Activated T-cell treated with anti-CD3 and anti-CD28 coated beads, Interleukin-2, amount 50 U/mL, for 24 hours (primary cell): ENCODE measurements around the gene ADCY2.

Source experiments
- DNase-seq: peaks from one replicate; pipeline ENCODE4 v3.0.0-alpha.2; 2020
- H3K27ac Mint-ChIP-seq: 2 replicates; pipeline ENCODE4 v1.8.0; 2020; ENCODE audit warnings: mild to moderate bottlenecking, mixed read lengths
- H3K27me3 Mint-ChIP-seq: 2 replicates; pipeline ENCODE4 v1.8.0; 2020; ENCODE audit warnings: mixed read lengths
- H3K36me3 Mint-ChIP-seq: 2 replicates; pipeline ENCODE4 v1.8.0; 2020; ENCODE audit warnings: low read depth, mixed read lengths
- H3K4me1 Mint-ChIP-seq: 2 replicates; pipeline ENCODE4 v1.8.0; 2020; ENCODE audit warnings: low read depth, mixed read lengths
- H3K4me3 Mint-ChIP-seq: 2 replicates; pipeline ENCODE4 v1.8.0; 2020; ENCODE audit warnings: mild to moderate bottlenecking, moderate library complexity, mixed read lengths
- H3K9me3 Mint-ChIP-seq: 2 replicates; pipeline ENCODE4 v1.8.0; 2020; ENCODE audit warnings: mixed read lengths

The ADCY2 gene

DNA sequence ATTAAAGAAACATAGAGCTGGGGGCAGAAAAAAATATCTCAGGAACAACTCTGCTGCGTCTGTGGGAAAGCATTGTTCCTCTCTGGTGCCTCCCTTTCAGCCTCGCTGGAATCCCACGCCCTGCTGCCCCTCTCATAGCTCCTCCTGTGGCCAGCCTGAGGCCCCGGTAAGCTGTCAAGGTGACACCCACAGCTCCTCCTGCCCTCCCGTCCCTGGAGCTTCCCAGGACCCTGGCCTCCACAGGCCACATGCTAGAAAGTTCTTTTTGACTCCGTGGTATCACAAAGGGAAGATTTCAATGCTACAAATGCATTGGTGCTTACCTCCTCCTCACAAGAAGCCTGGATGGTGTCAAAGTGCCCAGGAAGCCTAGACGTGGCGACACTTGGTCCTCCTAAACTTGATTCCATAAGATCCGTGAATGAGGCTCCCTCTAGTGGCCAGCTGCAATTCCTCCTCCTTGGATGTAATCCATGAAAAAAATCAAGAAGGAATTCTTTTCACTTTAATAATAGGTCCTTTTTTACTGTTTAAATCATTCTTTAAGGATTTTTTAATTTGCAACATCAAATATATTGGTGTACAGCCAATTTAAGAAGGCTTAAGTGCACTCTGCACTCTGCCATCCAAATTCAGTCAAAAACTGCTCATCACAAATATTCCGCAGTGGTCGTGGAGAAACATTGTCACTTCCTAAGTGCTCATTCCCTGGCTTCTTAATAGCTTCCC, 350.1 kb downstream of the ADCY2 start:
- Mint-ChIP-seq H3K27ac (no peak overlapping the region), H3K27me3 (peaks cover 12% of the 10 kb centered on the region), H3K4me3 (no peak overlapping the region), H3K4me1 (no peaks in the 10 kb centered on the region), H3K36me3 (no peaks in the 10 kb centered on the region), H3K9me3 (no peaks in the 10 kb centered on the region)
- peak; percentile 43 for DNase-seq

DNA sequence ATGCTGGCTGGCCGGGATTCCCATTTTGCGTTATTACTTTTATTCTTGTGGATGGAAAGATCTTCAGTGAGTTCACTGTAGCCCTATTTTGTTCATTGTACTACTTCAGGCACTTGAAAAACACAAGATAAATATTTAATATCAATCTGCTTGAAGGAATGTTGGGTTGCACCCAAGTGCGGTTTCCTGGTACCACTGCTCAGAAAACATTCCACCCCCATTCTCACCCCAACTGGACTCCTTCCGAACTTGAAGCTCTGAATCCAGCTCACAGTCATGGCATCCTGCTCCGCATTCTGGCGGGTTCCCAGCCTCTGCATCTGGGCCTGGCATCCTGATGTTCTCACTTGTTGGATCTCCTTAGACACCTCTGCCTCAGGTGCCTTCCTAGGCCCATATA, 351.8 kb downstream of the ADCY2 start:
- Mint-ChIP-seq H3K36me3 (no peaks in the 10 kb centered on the region), H3K9me3 (no peaks in the 10 kb centered on the region), H3K4me3 (no peak overlapping the region), H3K27ac (no peak overlapping the region), H3K27me3 (peaks cover 21% of the 10 kb centered on the region), H3K4me1 (no peaks in the 10 kb centered on the region)
- DNase-seq, result no peak

DNA sequence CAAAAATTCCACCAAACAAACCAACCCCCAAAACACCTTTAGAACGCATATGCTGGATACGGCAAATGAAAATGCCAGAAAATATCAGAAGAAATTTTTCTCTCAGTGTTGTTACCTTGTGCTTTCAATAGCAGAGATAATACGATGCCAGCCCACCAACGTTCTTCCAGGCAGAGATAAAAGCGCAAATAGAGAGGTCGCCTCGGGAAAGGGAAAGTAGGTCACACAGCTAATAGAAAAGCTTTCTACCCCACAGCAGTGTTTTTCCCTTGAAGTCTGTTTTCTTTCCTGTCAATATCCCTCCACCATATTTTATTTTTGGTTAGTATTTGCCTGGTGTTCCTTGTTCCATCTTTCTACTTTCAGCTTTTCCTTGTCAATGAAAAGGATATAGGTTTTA, 353.7 kb downstream of the ADCY2 start:
- peaks cover 32% of the 10 kb centered on the region for H3K27me3 Mint-ChIP-seq
- H3K27ac Mint-ChIP-seq, result no peak overlapping the region
- no peak for DNase-seq
- H3K9me3 Mint-ChIP-seq, result no peaks in the 10 kb centered on the region
- H3K4me1 Mint-ChIP-seq, result no peaks in the 10 kb centered on the region
- H3K36me3 Mint-ChIP-seq, result no peaks in the 10 kb centered on the region
- no peak overlapping the region for H3K4me3 Mint-ChIP-seq

DNA sequence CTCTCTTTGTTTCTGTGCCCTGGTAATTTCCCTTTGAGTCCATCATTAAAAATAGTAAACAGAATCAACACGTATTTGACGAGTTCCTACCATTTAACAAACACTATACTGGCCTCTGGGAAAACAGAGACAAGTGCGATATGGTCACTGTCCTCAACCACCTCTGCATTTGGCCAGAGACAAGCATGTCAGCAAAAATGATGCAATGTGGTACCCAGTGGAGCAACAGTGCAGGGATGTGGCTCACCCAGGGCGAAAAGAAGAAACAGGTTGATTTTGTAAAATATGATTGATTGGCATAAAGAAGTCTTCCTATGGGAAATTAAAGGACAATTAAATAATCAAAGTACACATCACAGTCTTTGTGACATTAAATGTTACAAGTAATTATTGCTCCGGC, 355.9 kb downstream of the ADCY2 start:
- Mint-ChIP-seq H3K4me1 (no peaks in the 10 kb centered on the region), H3K27ac (no peak overlapping the region), H3K4me3 (no peak overlapping the region), H3K36me3 (no peaks in the 10 kb centered on the region), H3K27me3 (peaks cover 47% of the 10 kb centered on the region), H3K9me3 (no peaks in the 10 kb centered on the region)
- no peak for DNase-seq

DNA sequence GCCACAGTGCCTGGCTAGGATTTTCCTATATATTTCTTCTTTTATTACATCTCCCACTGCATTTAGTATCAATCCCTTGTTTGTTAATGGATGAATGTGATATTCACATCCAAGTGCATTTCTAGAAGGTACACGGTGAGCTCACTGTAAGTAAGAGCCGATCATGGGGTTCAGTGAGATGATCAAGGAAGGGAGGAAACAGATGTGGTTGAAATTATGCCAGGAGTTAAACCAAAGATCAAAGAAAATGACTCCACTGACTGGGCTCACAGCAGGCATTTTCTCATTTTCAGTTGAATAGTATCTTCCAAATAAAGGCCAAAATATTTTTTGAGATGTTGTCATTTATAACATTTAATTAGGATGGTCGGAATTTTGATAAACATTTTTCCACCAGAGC, 357.2 kb downstream of the ADCY2 start:
- Mint-ChIP-seq H3K27me3 (peaks cover 49% of the 10 kb centered on the region), H3K27ac (no peak overlapping the region), H3K36me3 (no peaks in the 10 kb centered on the region), H3K4me1 (no peaks in the 10 kb centered on the region), H3K9me3 (no peaks in the 10 kb centered on the region), H3K4me3 (no peak overlapping the region)
- no peak for DNase-seq

GRCh38 chr5:7753596-7753995, 357.7 kb downstream of the ADCY2 start:
- Mint-ChIP-seq H3K4me3 (no peak overlapping the region), H3K27me3 (peaks cover 53% of the 10 kb centered on the region), H3K4me1 (no peaks in the 10 kb centered on the region)

DNA sequence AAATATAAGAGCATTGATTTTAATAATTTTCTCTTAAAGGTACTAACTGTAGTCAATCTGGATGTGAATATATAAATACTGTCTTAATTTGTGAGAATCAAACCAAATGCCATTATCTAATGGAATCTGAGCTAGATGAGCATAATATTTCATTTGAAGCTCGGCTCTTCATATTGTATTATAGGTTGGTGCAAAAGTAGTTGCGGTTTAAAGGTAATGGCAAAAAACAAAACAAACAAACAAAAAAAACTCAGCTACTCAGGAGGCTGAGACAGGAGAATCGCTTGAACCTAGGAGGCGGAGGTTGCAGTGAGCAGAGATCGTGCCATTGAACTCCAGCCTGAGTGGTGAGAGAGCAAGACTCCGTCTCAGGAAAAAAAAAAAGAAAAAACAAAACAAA, 358.6 kb downstream of the ADCY2 start:
- Mint-ChIP-seq H3K4me3 (no peak overlapping the region), H3K36me3 (no peaks in the 10 kb centered on the region), H3K9me3 (no peaks in the 10 kb centered on the region), H3K27me3 (peaks cover 56% of the 10 kb centered on the region), H3K27ac (no peak overlapping the region), H3K4me1 (no peaks in the 10 kb centered on the region)
- DNase-seq, result no peak

More at GRCh38 chr5:7753596-7753995, 357.7 kb downstream of the ADCY2 start:
- no peaks in the 10 kb centered on the region for H3K36me3 Mint-ChIP-seq
- no peaks in the 10 kb centered on the region for H3K9me3 Mint-ChIP-seq
- no peak overlapping the region for H3K27ac Mint-ChIP-seq
- no peak for DNase-seq

DNA sequence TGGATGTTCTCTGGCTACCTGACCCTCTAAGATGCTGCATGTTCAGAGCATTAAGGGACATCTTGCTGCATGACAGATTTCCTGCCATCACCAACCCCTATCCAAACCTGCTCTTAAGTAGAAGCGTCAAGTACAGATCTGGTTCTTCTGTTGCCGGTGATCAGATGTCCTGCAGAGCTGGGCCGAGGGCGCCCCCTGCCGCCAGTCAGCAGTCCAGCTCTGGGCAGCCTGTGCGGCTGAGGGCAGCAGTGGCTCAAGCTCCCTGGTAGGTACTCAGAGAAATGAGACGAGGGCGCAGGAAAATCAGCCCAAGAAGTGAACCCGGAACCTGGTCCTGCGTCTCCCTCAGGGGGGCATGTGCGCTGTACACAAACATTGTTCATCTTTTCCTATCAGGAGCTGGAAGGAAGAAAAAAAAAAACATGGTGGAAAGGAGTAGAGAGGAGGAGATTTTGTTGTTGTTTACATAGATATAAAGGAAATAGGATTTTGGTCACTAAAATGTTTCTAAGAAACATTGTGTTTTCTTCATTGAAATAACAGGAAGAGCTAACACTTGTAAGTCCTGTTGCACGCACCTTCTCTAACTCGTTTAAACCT, 359.2 kb downstream of the ADCY2 start:
- H3K4me1 Mint-ChIP-seq, result no peaks in the 10 kb centered on the region
- H3K36me3 Mint-ChIP-seq, result no peaks in the 10 kb centered on the region
- DNase-seq, result peak; percentile 42
- H3K9me3 Mint-ChIP-seq, result no peaks in the 10 kb centered on the region
- no peak overlapping the region for H3K27ac Mint-ChIP-seq
- H3K27me3 Mint-ChIP-seq, result peaks cover 56% of the 10 kb centered on the region
- no peak overlapping the region for H3K4me3 Mint-ChIP-seq

DNA sequence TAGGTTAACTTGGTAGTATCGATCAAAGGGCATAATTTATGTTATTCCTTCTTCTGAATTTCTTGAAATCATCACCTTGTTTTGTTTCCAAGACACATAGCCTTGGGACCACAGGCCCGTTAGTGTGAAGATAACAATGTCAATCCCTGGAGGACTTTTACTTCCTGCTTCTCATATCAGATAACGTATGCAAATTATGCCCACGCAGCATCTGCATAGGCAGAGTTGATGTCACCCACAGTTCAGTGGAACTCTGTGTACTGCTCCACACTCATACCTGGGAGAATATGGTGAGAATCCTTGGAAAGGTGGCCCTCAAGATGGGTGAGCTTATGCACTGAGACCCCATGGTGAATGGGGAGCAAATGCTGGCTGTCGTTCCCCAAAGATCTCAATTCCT, 360.0 kb downstream of the ADCY2 start:
- Mint-ChIP-seq H3K27ac (no peak overlapping the region), H3K27me3 (peaks cover 56% of the 10 kb centered on the region), H3K4me3 (no peak overlapping the region), H3K36me3 (no peaks in the 10 kb centered on the region), H3K4me1 (no peaks in the 10 kb centered on the region), H3K9me3 (no peaks in the 10 kb centered on the region)
- DNase-seq, result no peak

- Mint-ChIP-seq H3K4me3 (no peak overlapping the region), H3K27ac (no peak overlapping the region), H3K4me1 (no peaks in the 10 kb centered on the region), H3K27me3 (peaks cover 56% of the 10 kb centered on the region), H3K9me3 (no peaks in the 10 kb centered on the region), H3K36me3 (no peaks in the 10 kb centered on the region)
- DNase-seq, result no peak
Measured at GRCh38 chr5:7756453-7756852, 360.5 kb downstream of the ADCY2 start.

DNA sequence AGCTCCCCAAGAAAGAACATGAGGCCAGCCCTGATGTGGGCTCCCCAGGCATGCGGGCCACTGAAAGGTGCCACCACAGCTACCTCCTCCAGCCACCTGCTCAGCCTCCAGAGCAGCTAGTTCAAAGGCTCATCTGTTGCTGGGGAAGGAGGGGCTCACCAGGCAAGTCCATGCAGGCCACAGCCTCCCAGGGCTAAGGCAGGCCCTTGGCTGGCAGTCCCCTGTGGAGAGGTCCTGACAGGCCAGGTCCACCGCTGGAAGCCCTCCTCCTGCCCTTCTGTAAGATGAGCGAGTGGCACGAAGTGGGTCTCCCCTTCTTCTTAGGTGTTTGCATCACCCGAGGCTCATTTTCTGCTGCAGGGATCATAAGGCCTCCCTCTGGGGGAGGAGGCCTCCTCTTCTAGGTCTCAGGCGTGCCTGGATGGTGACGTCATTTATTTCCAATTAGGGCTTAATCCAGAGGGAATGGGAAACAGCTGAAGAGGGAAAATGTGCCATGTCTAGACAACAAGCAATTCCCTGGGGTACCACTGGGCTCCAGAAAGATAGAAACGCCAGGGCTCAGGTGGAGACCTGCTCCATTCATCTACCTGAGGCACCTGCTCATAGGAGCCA, 363.4 kb downstream of the ADCY2 start:
- Mint-ChIP-seq H3K4me3 (no peak overlapping the region), H3K4me1 (no peaks in the 10 kb centered on the region), H3K9me3 (no peaks in the 10 kb centered on the region), H3K27ac (no peak overlapping the region), H3K27me3 (peaks cover 48% of the 10 kb centered on the region), H3K36me3 (no peaks in the 10 kb centered on the region)
- no peak for DNase-seq

GRCh38 chr5:7759951-7760580, 364.1 kb downstream of the ADCY2 start:
- no peak overlapping the region for H3K4me3 Mint-ChIP-seq
- no peaks in the 10 kb centered on the region for H3K9me3 Mint-ChIP-seq
- H3K27ac Mint-ChIP-seq, result no peak overlapping the region
- no peak for DNase-seq
- no peaks in the 10 kb centered on the region for H3K4me1 Mint-ChIP-seq
- no peaks in the 10 kb centered on the region for H3K36me3 Mint-ChIP-seq
- peaks cover 45% of the 10 kb centered on the region for H3K27me3 Mint-ChIP-seq

DNA sequence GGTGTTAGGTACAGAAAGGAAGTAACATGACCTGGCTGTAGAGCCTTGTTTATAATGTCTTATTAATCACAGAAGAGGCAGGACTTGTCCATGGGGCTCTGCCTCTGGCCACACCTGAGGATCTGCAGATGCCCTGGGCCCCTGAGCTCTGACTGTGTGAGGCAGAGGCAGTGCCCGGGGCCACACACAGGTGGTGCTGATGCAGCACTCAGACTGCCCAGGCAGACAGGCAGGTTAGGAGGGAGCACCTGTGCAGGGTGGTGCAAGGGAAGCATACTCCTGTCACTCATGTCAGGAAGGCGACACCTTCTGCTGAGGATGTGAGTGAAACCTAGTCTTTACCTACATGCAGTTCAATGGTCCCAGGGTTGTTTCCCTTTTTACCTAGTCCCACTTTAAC, 366.3 kb downstream of the ADCY2 start:
- Mint-ChIP-seq H3K9me3 (no peaks in the 10 kb centered on the region), H3K4me3 (no peak overlapping the region), H3K4me1 (no peaks in the 10 kb centered on the region), H3K27me3 (peaks cover 42% of the 10 kb centered on the region), H3K36me3 (no peaks in the 10 kb centered on the region), H3K27ac (no peak overlapping the region)
- DNase-seq, result no peak

DNA sequence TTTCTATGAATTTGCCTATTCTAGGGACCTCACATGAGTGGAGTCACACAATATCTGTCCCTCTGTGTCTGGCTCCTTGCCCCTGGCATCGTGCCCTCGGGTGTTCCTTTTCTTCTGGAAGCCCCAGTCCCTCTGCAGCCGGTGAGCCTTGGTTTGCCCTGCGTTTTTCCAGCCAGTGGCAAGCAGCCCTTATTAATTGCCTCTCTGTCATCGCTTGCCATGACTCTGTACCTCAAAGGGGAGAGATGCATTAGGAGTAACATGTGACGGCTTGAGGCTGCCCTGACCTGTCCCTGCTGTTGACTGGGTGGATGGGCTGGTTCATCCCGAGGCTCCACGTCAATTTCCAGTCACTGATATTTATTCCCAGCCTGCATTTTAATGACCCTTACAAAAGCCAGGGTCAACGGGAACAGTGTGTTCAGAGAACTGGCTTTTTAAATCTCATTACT, 367.7 kb downstream of the ADCY2 start:
- H3K4me1 Mint-ChIP-seq, result no peaks in the 10 kb centered on the region
- peaks cover 33% of the 10 kb centered on the region for H3K27me3 Mint-ChIP-seq
- no peak overlapping the region for H3K27ac Mint-ChIP-seq
- no peak overlapping the region for H3K4me3 Mint-ChIP-seq
- no peaks in the 10 kb centered on the region for H3K9me3 Mint-ChIP-seq
- DNase-seq, result no peak
- no peaks in the 10 kb centered on the region for H3K36me3 Mint-ChIP-seq

DNA sequence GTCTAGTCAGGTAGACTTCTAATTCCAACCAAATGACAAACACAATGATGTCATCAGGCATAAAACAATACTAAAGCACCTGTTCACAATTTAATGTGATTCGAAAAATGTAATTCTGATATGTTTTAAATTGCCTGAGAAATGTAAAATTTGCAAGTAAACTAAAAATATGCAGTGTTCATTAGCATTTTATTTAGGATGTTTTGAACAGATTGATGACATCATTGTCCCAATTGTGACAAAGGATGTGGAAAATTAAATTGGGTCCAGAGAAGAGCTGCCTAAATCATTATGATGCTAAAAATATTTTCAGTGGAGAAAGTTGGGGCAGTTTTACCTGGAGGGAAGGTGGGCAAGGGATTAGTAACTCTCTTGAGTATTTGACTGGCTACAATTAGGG, 368.5 kb downstream of the ADCY2 start:
- peaks cover 31% of the 10 kb centered on the region for H3K27me3 Mint-ChIP-seq
- no peaks in the 10 kb centered on the region for H3K4me1 Mint-ChIP-seq
- DNase-seq, result no peak
- no peak overlapping the region for H3K4me3 Mint-ChIP-seq
- no peaks in the 10 kb centered on the region for H3K36me3 Mint-ChIP-seq
- H3K27ac Mint-ChIP-seq, result no peak overlapping the region
- no peaks in the 10 kb centered on the region for H3K9me3 Mint-ChIP-seq
